Non-pigmented ciliary epithelial cell (primary cell): ENCODE results near the gene CSTF2.
A peak's percentile ranks its signal among the peaks of the same experiment; 100 is the strongest.
"Not testable (repeated sequence)": the region's sequence is repeated elsewhere in the genome, so short reads cannot be mapped to it uniquely, and the experiment has no call there.

Source experiments
- DNase-seq: peaks from one replicate; pipeline ENCODE4 v3.0.0-alpha.2; 2010; ENCODE audit warnings: low read depth

The CSTF2 gene

GRCh38 chrX:100819837-100820666 lies at the start of gene CSTF2:
TSS of gene CSTF2 (plus strand) at chrX:100820391. CDS start at chrX:100820417, 26 bp downstream.
- DNase-seq: peak; percentile 34

- DNase-seq: not testable (repeated sequence)
Observed at GRCh38 chrX:100796371-100796770, 23.8 kb upstream of the CSTF2 start.

GRCh38 chrX:100797359-100797758 lies 22.8 kb upstream of the CSTF2 start:
- no peak for DNase-seq

GRCh38 chrX:100798484-100799214 lies 21.5 kb upstream of the CSTF2 start:
- no peak for DNase-seq

- no peak for DNase-seq
Observed at GRCh38 chrX:100802843-100803242, 17.3 kb upstream of the CSTF2 start.

- DNase-seq: no peak
Observed at GRCh38 chrX:100804780-100805179, 15.4 kb upstream of the CSTF2 start.

- not testable (repeated sequence) for DNase-seq
Observed at GRCh38 chrX:100808265-100808664, 11.9 kb upstream of the CSTF2 start.

GRCh38 chrX:100812216-100813158 lies 7.7 kb upstream of the CSTF2 start:
- DNase-seq: no peak

GRCh38 chrX:100817340-100817739 lies 2.9 kb upstream of the CSTF2 start:
- no peak for DNase-seq

GRCh38 chrX:100819534-100819836 lies 706 bp upstream of the CSTF2 start:
- DNase-seq: no peak

GRCh38 chrX:100829730-100830129 lies 9.5 kb downstream of the CSTF2 start:
- DNase-seq: peak; percentile 13

GRCh38 chrX:100830143-100830542 lies 10.0 kb downstream of the CSTF2 start:
- no peak for DNase-seq

GRCh38 chrX:100830547-100830946 lies 10.4 kb downstream of the CSTF2 start:
- DNase-seq: no peak

GRCh38 chrX:100831219-100831946 lies 11.2 kb downstream of the CSTF2 start:
- DNase-seq: no peak

- DNase-seq: no peak
Observed at GRCh38 chrX:100850317-100850716, 30.1 kb downstream of the CSTF2 start.

GRCh38 chrX:100852810-100853209 lies 32.6 kb downstream of the CSTF2 start:
- DNase-seq: no peak

- DNase-seq: no peak
Observed at GRCh38 chrX:100863326-100863864, 43.2 kb downstream of the CSTF2 start.

- DNase-seq: no peak
Observed at GRCh38 chrX:100864657-100865391, 44.6 kb downstream of the CSTF2 start.

GRCh38 chrX:100868273-100868672 lies 48.1 kb downstream of the CSTF2 start:
- DNase-seq: no peak

GRCh38 chrX:100870527-100870926 lies 50.3 kb downstream of the CSTF2 start:
- no peak for DNase-seq
